Right lobe of liver (tissue), 6 donors: Measurements from ENCODE around the gene CRYBA1. TPM values are rescaled to one million over a fixed set of nuclear protein-coding genes. Genes with fewer than 3 reads are reported as not detected.

Experiments
- ATAC-seq, 4 donors: fragments of 200-7000 bp; cut with Tn5 transposase; one replicate each; pipeline ENCODE4 v1.9.1; 2020; ENCODE audit warnings: mild to moderate bottlenecking in 4 of 4, moderate library complexity in 4 of 4
- DNase-seq, 3 donors: peaks; one replicate each; pipeline ENCODE4 v3.0.0-alpha.2; 2020
- H3K27ac ChIP-seq, 3 donors: fragments of 200-600 bp; one replicate each; pipeline ENCODE4 v1.8.0; 2022
- H3K27me3 ChIP-seq, 2 donors: fragments of 200-600 bp; one replicate each; pipeline ENCODE4 v1.8.0; 2022
- H3K36me3 ChIP-seq, 4 donors: fragments of 200-600 bp; sonication (generic) in 1 of 4; one replicate each; pipeline versions ENCODE4 v1.5.1 to v1.8.0; 2017 to 2022; ENCODE audit warnings: control low read depth in 1 of 4
- H3K4me1 ChIP-seq, 4 donors: fragments of 200-600 bp; sonication (generic) in 1 of 4; one replicate each; pipeline versions ENCODE4 v1.5.1 to v1.8.0; 2017 to 2022; ENCODE audit warnings: control low read depth in 1 of 4
- H3K4me3 ChIP-seq, 3 donors: fragments of 200-600 bp; one replicate each; pipeline ENCODE4 v1.8.0; 2022
- H3K9me3 ChIP-seq, 4 donors: fragments of 200-600 bp; sonication (generic) in 1 of 4; one replicate each; pipeline versions ENCODE4 v1.5.1 to v1.8.0; 2017 to 2022; ENCODE audit warnings: control low read depth in 1 of 4
- CTCF ChIP-seq, 4 donors: fragments of 200-600 bp in 3 of 4; fragments of 450-650 bp in 1 of 4; IDR thresholded peaks; one replicate each; pipeline versions ENCODE4 v1.5.1 to v1.8.0; 2016 to 2022; ENCODE audit warnings: antibody characterized with exemption in 4 of 4, mild to moderate bottlenecking in 2 of 4
- WGBS: methylation state at CpG from one replicate; pipeline ENCODE4 v1.1.6; 2018; ENCODE audit warnings: low coverage, low lambda C conversion rate; ENCODE audit not compliant: insufficient coverage; ENCODE audit errors: missing lambda C conversion rate; 5-methylcytosine and 5-hydroxymethylcytosine counted together
- intact Hi-C, 2 donors: fragments of 100-400 bp; cut with DNase I; formaldehyde crosslinking; loops; one replicate each; pipeline versions ENCODE4 v1.11.2 to v1.14.1; 2022
- total RNA-seq, 6 experiments: library from RNA; depleted of rRNA in 2 of 6; stranded (reverse); fragments of >200 nt in 2 of 6; fragmentation: NEBNext Ultra II Directional in 3 of 6; extraction: Animal tissue kit (Norgen Biotek cat#: 25700) in 3 of 6; gene quantifications; one replicate each; pipeline versions ENCODE4 v1.1.0 to v1.2.4, GENCODE V29; 2016 to 2023
- donor health status: DM: no; HTN: yes; CAD: no.
- donor health status: DM: no; HTN: no; CAD: no.
- donor health status: DM: no; HTN: no; CAD: no.
- donor health status: DM: no; HTN: yes; CAD: no.
- donor health status: DM: no; HTN: yes; CAD: no.

The CRYBA1 gene
- total RNA-seq, 6 experiments from 2014 or later: not detected

DNA sequence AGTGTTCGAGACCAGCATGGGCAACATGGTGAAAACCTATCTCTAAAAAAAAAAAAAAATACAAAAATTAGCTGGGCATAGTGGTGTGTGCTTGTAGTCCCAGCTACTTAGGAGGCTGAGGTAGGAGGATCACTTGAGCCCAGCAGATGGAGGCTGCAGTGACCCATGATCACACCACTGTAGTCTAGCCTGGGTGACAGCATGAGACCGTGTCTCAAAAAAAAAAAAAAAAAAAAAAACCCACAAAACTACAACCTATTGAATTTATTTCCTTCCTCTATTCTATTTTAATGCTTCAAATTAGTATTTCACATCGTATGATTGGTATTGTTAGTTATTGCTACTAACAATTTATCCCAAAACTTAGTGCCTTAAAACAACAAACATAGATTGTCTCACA, 56.7 kb downstream of the CRYBA1 start:
- WGBS: 60% methylated on average over 3 of the region's 3 CpGs
- no peaks in the 10 kb centered on the region for H3K36me3 ChIP-seq
- no peak for TF ChIP-seq CTCF (IDR thresholded peaks at IDR 0.05)
- intact Hi-C loops: no loop called here
- no peaks in the 10 kb centered on the region for H3K27me3 ChIP-seq
- no peak overlapping the region for H3K27ac ChIP-seq
- DNase-seq: no peak
- no peaks in the 10 kb centered on the region for H3K9me3 ChIP-seq
- H3K4me3 ChIP-seq: no peak overlapping the region
- H3K4me1 ChIP-seq: no peaks in the 10 kb centered on the region
- no peak for ATAC-seq

Other genes with a start within 250 kb of the CRYBA1 start
- gene SEZ6, start 240.8 kb upstream of the CRYBA1 start, total RNA-seq: not detected
- gene PIPOX, start 203.7 kb upstream of the CRYBA1 start, total RNA-seq: 100 to 1,000 TPM; 167 to 322 (median 226) TPM
- 10 to 100 TPM; 50.1 to 98.2 (median 81.8) TPM for gene MYO18A, start 66.5 kb upstream of the CRYBA1 start, total RNA-seq
- 10 to 100 TPM; 16.1 to 31.2 (median 22.5) TPM for gene NUFIP2, start 47.3 kb downstream of the CRYBA1 start, total RNA-seq
- gene TAOK1, start 143.5 kb downstream of the CRYBA1 start, total RNA-seq: 10 to 100 TPM; 17.1 to 37.1 (median 21.1) TPM